ACC112 (cell line): ENCODE results near the gene FCER2.

Source experiments
- H2AFZ ChIP-seq: fragments of 200-600 bp; sonication (generic); one replicate; pipeline ENCODE4 v1.6.0; 2017; ENCODE audit warnings: antibody characterized with exemption, low read length; ENCODE audit not compliant: unreplicated experiment
- H3K27ac ChIP-seq: fragments of 200-600 bp; sonication (generic); 2 replicates; pipeline ENCODE4 v1.5.1; 2014; ENCODE audit warnings: low read depth, mild to moderate bottlenecking, antibody characterized with exemption, low read length, moderate library complexity
- H3K27me3 ChIP-seq: fragments of 200-600 bp; sonication (generic); 2 replicates; pipeline ENCODE4 v1.6.1; 2014; ENCODE audit warnings: mild to moderate bottlenecking, antibody characterized with exemption, low read length, moderate library complexity, mixed read lengths; ENCODE audit not compliant: insufficient read depth
- H3K36me3 ChIP-seq: fragments of 200-600 bp; sonication (generic); 2 replicates; pipeline ENCODE4 v1.6.1; 2016; ENCODE audit warnings: mild to moderate bottlenecking, antibody characterized with exemption, low read length, moderate library complexity, mixed read lengths; ENCODE audit not compliant: insufficient read depth
- H3K4me1 ChIP-seq: fragments of 200-600 bp; sonication (generic); one replicate; pipeline ENCODE4 v1.6.1; 2016; ENCODE audit warnings: low read length, mixed read lengths; ENCODE audit not compliant: insufficient read depth, unreplicated experiment, control insufficient read depth
- H3K4me3 ChIP-seq: fragments of 200-600 bp; sonication (generic); 2 replicates; pipeline ENCODE4 v1.5.1; 2014; ENCODE audit warnings: mild to moderate bottlenecking, low read depth, low read length
- H3K79me2 ChIP-seq: fragments of 200-600 bp; sonication (generic); one replicate; pipeline ENCODE4 v1.6.0; 2016; ENCODE audit warnings: low read length; ENCODE audit not compliant: control insufficient read depth, unreplicated experiment, insufficient read depth

Gene FCER2

DNA sequence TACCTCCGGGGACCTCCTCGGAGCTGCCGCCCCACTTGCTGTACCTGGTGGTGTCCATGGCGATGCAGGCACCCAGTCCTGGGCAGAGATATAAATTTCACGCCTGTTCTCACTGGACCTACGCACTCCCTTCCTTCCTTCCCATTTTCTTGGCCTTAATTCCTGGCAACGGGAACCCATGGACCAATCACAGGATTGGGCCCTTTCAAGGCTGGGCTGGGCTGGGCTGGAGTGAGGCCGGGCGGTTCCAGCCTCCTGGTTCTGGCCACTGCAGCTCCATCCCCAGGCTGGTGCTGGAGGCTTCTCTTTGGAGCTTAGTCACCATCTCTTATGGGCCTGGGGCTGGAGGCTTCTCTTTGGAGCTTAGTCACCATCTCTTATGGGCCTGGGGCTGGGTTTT, 30.1 kb upstream of the FCER2 start, which contains the start of gene CLEC4G:
TSS of gene CLEC4G (minus strand) at position 66 of the 400 bp plus-strand sequence. CDS start at position 58, 8 bp downstream.
- Histone ChIP-seq H3K79me2 (no peaks in the 10 kb centered on the region), H3K4me1 (no peaks in the 10 kb centered on the region), H3K4me3 (no peak within 1 kb of the TSS), H3K27ac (no peak within 1 kb of the TSS), H3K27me3 (peaks cover 67% of the 10 kb centered on the region), H3K36me3 (no peaks in the 10 kb centered on the region), H2AFZ (no peak within 1 kb of the TSS)

DNA sequence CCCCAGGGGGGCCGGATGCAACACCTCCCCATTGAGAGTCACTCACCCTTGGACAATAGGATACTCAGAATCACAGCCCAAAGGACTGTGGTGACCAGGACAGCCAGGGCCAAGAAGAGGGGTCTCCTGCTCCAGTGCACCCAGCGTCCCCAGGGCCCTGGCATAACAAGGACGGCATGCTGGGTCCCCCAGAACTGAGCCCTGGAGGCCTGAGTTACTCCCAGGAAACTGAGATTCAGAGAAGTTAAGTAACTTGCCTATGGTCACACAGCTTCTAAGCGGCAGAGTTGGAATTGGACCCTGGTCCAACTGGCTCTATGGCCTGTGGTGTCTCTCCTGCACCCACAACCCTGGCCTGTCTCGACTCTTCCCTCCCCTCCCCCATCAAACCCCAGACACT, 29.7 kb upstream of the FCER2 start:
- Histone ChIP-seq H3K79me2 (no peaks in the 10 kb centered on the region), H2AFZ (no peak overlapping the region), H3K36me3 (no peaks in the 10 kb centered on the region), H3K27ac (no peak overlapping the region), H3K4me1 (no peaks in the 10 kb centered on the region), H3K27me3 (peaks cover 67% of the 10 kb centered on the region), H3K4me3 (no peak overlapping the region)

DNA sequence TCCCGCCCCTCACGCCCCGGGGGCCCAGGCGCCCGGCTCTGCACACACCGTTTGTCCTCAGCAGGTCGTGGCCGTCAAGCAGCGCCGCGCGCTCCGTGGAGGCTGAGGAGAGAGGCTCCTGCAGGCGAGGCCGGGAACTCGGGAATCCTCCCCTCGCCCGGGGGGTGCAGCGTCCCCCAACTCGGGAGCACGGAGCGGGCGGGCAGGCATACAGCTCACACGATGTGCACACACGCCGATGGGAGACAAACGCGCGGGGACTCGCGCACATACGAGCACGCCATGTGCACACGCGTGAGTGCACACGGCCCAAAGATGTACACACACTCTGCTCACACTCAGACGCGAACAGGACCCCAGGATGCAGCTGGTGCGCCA, 29.3 kb upstream of the FCER2 start:
- Histone ChIP-seq H3K36me3 (no peaks in the 10 kb centered on the region), H3K4me1 (no peaks in the 10 kb centered on the region), H3K27ac (no peak overlapping the region), H3K79me2 (no peaks in the 10 kb centered on the region), H3K27me3 (peaks cover 67% of the 10 kb centered on the region), H2AFZ (no peak overlapping the region), H3K4me3 (no peak overlapping the region)

DNA sequence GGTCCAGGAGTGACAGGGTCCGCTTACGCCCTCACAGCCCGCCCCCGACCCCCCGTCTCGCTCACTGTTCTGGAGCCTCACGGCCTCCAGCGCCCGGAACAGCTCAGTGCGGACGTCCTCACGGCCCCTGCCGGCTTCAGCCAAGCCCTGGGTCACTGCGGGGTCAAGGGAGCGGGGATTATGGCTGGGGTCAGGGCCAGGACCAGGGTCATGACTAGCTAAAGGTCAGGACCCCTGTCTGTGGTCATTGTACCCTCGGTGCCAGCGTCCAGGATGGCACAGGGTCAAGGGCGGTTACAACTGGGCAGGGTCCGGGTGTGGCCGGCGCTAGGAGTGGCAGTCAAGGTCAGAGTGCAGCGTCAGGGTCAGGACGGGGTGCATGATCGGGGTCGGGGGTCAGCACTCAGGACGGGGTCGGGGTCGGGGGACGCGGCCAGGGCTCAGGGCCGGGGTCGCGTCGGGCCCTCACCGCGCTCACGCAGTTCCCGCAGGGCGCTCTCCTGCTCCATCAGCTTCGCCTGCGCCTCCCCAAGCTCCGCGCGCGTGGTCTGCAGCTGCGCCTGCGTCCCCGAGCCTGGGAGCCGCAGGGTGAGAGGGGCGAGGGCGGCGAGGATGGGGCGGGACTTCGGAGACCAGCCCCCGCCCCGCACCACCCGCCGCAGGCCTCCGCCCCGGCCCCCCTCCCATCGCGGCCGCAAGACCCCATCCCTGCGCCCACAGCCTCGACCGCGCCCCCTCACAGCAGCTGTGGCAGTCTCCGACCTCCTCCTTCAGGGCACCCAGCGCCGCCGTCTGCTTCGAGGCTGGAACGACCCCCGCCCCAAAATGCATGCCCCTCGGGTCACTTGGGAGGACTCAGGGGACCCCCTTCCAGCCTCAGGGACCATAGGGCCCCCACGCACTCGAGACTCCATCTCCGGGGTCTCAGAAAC, 28.6 kb upstream of the FCER2 start:
- no peak overlapping the region for H2AFZ ChIP-seq
- H3K4me3 ChIP-seq: no peak overlapping the region
- H3K4me1 ChIP-seq: no peaks in the 10 kb centered on the region
- no peaks in the 10 kb centered on the region for H3K36me3 ChIP-seq
- H3K27me3 ChIP-seq: peaks cover 67% of the 10 kb centered on the region
- H3K79me2 ChIP-seq: no peaks in the 10 kb centered on the region
- no peak overlapping the region for H3K27ac ChIP-seq

DNA sequence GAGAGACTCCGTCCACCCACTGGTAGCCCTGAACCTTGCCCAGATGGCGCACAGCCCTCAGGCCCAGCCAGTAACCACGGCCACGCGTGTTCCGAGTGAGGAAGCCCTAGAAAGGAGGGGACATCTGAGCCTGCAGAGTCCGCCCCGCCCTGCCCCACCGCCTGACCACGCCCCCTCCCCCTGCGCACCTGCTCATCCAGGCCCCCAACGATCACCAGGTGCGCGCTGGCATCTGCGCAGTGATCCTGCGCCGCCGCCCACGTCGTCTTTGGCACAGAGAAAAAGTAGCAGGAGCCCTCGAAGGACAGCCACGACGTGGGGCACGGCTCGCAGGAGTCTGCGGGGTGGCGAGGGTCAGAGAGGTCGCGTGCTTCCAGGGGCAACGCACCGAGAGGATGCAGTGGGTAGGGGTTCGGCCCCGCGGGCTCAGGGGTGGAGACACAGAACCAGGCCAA, 27.9 kb upstream of the FCER2 start:
- H3K27me3 ChIP-seq: peaks cover 64% of the 10 kb centered on the region
- H3K4me1 ChIP-seq: no peaks in the 10 kb centered on the region
- H3K27ac ChIP-seq: no peak overlapping the region
- H3K4me3 ChIP-seq: no peak overlapping the region
- H3K36me3 ChIP-seq: no peaks in the 10 kb centered on the region
- no peaks in the 10 kb centered on the region for H3K79me2 ChIP-seq
- H2AFZ ChIP-seq: no peak overlapping the region

DNA sequence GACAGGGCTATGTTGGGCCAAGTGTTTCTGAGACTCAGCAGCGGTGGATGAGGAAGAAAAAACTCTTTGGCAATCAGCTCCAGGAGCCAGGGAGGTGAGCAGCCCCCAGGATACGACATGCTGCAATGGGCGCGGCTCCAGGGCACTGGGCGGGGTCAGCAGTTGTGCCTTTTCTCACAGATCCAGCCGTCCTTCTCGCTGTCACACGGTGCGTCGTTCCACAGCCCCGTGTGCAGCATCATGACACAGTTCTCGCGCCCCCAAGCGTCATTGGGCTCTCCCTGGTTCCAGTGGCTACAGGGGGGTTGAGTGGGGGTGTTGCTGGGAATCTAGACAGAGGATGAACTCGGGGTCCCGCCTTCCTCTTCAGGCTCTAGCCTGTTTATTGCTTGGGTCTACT, 27.3 kb upstream of the FCER2 start:
- no peaks in the 10 kb centered on the region for H3K4me1 ChIP-seq
- no peaks in the 10 kb centered on the region for H3K36me3 ChIP-seq
- H3K79me2 ChIP-seq: no peaks in the 10 kb centered on the region
- no peak overlapping the region for H3K27ac ChIP-seq
- peaks cover 70% of the 10 kb centered on the region for H3K27me3 ChIP-seq
- no peak overlapping the region for H3K4me3 ChIP-seq
- no peak overlapping the region for H2AFZ ChIP-seq

DNA sequence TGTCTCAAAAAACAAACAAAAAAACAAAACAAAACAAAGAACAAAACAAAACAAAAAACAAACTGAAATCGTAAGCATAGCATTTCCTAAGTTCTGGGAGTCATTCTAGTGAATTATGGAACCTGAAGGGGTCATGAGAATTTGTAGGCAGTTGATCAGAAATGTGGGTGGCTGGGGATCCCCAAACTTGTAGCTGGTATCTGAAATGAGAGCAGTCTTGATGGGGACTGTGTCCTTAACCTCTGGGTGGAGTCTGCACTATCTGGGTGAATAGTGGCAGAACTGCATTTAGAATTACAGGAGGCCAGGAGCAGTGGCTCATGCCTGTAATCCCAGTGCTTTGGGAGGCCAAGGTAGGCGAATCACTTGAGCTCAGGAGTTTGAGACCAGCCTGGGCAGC, 23.9 kb upstream of the FCER2 start:
- H3K4me1 ChIP-seq: no peaks in the 10 kb centered on the region
- H3K36me3 ChIP-seq: no peaks in the 10 kb centered on the region
- H3K27ac ChIP-seq: no peak overlapping the region
- peaks cover 52% of the 10 kb centered on the region for H3K27me3 ChIP-seq
- no peaks in the 10 kb centered on the region for H3K79me2 ChIP-seq
- H3K4me3 ChIP-seq: no peak overlapping the region
- no peak overlapping the region for H2AFZ ChIP-seq

DNA sequence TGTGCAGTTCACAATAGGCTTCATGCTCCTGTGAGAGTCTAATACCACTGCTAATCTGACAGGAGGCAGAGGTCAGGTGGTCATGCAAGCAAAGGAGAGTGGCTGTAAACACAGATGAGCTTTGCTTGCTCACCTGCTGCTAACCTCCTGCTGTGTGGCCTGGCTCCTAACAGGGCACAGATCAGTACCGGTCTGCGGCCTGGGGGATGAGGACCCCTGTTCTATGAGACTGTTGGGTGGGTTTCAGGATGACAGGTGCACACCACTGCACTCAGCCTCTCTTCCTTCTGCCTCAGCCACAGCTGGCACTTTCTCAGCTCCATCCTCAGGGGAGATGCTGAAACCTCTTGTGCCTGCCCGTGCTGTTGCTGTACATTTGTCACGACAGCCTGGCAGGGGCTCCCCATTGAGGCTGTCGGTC, 20.3 kb upstream of the FCER2 start:
- Histone ChIP-seq H2AFZ (no peak overlapping the region), H3K27ac (no peak overlapping the region), H3K4me3 (no peak overlapping the region), H3K36me3 (no peaks in the 10 kb centered on the region), H3K27me3 (peaks cover 20% of the 10 kb centered on the region), H3K4me1 (no peaks in the 10 kb centered on the region), H3K79me2 (no peaks in the 10 kb centered on the region)

DNA sequence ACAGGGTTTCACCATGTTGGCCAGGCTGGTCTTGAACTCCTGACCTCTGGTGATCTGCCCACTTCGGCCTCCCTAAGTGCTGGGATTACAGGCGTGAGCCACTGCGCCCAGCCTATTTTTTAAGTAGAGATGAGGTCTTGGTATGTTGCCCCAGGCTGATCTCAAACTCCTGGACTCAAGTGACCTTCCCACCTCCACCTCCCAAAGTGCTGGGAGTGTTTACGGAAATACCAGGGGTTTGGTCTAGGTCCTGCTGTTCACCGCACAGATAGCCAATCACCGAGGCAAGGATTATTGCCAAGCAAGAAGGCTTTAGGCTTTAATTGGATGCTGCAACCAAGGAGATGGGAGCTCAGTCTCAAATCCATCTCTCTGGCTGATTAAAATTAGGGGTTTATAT, 18.4 kb upstream of the FCER2 start:
- Histone ChIP-seq H2AFZ (no peak overlapping the region), H3K27ac (no peak overlapping the region), H3K27me3 (peaks cover 19% of the 10 kb centered on the region; the same call in 1 of the 2 replicates), H3K4me1 (no peaks in the 10 kb centered on the region), H3K36me3 (no peaks in the 10 kb centered on the region), H3K4me3 (no peak overlapping the region), H3K79me2 (no peaks in the 10 kb centered on the region)

DNA sequence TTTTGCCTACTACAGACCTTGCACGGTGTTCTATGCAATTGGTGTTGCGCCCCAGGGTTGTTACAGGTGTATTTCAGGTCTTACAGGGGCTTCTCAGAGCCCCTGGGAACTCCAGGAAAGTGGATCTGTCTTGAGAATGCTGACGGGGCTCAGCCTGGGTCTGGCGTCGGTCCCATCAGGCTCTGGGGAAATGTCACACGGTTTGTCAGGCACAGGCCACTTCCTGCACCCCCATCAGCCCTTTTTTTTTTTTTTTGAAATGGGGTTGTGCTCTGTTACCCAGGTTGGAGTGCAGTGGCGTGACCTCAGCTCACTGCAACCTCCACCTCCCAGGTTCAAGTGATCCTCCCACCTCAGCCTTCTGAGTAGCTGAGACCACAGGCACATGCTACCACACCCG, 16.7 kb upstream of the FCER2 start:
- Histone ChIP-seq H2AFZ (no peak overlapping the region), H3K4me3 (no peak overlapping the region), H3K27me3 (peaks cover 10% of the 10 kb centered on the region; the same call in 1 of the 2 replicates), H3K4me1 (no peaks in the 10 kb centered on the region), H3K27ac (no peak overlapping the region), H3K79me2 (no peaks in the 10 kb centered on the region), H3K36me3 (no peaks in the 10 kb centered on the region)

DNA sequence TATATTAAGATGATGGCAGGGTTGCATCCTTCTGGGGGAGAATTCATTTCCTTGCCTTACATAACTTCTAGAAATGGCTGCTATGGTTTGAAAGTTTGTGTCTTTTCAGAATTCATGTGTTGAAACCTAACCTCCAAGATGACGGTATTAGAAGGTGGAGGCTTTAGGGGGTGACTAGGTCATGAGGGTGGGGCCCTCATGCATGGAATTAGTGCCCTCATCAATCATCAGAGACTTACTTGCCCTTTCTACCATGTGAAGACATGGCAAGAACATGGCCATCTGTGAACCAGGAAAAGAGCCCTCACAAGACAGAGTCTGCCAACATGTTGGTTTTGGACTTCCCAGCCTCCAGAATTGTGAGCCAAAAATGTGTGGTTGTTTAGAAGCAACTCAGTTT, 14.8 kb upstream of the FCER2 start:
- Histone ChIP-seq H2AFZ (no peak overlapping the region), H3K27ac (no peak overlapping the region), H3K4me1 (no peaks in the 10 kb centered on the region), H3K79me2 (no peaks in the 10 kb centered on the region), H3K27me3 (peaks cover 6% of the 10 kb centered on the region; the same call in 1 of the 2 replicates), H3K36me3 (no peaks in the 10 kb centered on the region), H3K4me3 (no peak overlapping the region)
